ENCODE measurements around the gene GREB1.

GRCh38 chr2:11679486-11680181 is 145.8 kb downstream of the GREB1 start:
- TF ChIP-seq, protein P1, sequence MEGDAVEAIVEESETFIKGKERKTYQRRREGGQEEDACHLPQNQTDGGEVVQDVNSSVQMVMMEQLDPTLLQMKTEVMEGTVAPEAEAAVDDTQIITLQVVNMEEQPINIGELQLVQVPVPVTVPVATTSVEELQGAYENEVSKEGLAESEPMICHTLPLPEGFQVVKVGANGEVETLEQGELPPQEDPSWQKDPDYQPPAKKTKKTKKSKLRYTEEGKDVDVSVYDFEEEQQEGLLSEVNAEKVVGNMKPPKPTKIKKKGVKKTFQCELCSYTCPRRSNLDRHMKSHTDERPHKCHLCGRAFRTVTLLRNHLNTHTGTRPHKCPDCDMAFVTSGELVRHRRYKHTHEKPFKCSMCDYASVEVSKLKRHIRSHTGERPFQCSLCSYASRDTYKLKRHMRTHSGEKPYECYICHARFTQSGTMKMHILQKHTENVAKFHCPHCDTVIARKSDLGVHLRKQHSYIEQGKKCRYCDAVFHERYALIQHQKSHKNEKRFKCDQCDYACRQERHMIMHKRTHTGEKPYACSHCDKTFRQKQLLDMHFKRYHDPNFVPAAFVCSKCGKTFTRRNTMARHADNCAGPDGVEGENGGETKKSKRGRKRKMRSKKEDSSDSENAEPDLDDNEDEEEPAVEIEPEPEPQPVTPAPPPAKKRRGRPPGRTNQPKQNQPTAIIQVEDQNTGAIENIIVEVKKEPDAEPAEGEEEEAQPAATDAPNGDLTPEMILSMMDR (IDR thresholded peaks at IDR 0.05) = no peak
- TF ChIP-seq EP300 (IDR thresholded peaks at IDR 0.05) = no peak
